CD4-positive, alpha-beta T cell treated with Interleukin-1 beta for 1 hour (primary cell): Measurements from ENCODE around the gene ABCD1.
"Not testable (repeated sequence)": the region's sequence is repeated elsewhere in the genome, so short reads cannot be mapped to it uniquely, and the experiment has no call there.

Experiments
- DNase-seq, 2 donors: peaks; one replicate each; pipeline ENCODE4 v3.0.0-alpha.2; 2020 to 2022

ABCD1 gene

GRCh38 chrX:153736071-153736820, 11.6 kb downstream of the ABCD1 start:
- no peak for DNase-seq

GRCh38 chrX:153736871-153737441, 12.3 kb downstream of the ABCD1 start:
- DNase-seq: no peak

DNA sequence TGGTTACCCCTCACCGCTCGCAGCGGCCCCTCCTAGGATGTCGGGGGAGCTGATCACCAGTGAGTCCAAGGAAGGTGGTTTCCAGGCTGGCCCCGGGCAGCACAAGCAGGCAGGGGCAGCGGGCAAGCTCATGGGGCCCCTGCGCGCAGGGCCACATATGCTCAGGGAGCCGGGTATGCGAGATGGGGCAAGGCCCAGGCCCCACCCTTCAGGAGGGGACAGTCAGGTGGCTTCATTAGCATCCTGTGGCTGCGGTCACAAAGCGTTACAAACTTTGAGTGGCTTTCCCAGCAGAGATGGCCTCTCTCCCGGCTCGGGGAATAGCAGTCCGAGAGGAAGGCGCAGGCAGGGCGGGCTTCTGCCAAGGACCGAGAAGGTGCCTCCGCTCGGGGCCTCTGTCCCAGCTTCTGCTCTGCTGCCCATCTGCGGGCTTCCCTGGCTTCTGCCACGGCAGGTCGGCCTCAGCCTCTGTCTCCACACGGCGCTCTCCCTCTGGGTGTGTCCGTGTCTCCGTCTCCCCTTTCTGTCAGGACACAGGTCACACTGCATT, 13.5 kb downstream of the ABCD1 start:
- no peak for DNase-seq

GRCh38 chrX:153739754-153740486, 15.3 kb downstream of the ABCD1 start:
- DNase-seq: no peak

DNA sequence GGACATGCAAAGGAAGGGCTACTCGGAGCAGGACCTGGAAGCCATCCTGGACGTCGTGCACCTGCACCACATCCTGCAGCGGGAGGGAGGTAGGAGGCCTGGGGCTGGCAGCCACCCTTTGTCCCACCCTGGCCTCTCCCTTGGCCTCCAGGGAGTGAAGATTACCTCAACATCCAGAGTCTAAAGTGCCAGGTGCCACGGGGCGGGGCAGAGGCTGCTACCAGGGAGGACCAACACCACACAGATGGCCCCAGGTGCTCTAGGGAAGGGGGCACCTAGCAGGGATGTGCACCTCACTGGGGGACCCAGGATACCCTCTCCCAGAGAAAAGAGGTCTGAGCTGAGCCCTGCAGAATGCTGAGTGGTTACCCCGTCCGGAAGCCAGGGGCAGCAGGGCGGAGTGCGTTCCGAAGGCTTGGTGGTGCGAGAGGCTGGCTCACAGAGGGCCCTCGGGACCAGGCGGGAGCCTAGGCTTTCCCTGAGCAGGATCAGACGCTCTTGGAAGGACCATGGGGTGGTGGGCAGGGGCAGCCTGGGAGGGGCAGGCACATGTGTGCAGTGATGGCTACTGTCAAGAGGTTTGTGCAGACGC, 16.1 kb downstream of the ABCD1 start:
- no peak for DNase-seq

- no peak for DNase-seq
These were observed 16.8 kb downstream of the ABCD1 start for GRCh38 chrX:153741446-153741845.

DNA sequence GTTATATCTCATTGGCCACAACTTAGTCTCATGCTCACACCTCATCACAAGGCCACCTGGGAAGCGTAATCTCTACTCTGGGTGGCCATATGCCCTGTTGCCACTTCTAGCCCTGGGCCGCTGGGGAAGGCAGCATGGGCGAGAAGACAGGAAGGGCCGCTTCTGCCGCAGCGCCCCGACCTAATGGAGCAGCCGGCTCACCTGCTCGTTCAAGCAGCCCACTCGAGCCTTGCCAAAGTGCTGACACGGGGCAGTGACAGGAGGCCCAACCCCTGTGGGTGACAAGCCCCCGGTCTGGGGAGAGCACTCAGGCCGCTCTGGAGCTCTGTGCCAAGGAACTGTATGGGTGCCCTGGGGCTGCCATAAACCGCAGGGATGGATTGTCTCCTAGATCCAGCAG, 17.5 kb downstream of the ABCD1 start:
- DNase-seq: not testable (repeated sequence)

- DNase-seq: not testable (repeated sequence)
These were observed 18.3 kb downstream of the ABCD1 start for GRCh38 chrX:153742796-153743467.

GRCh38 chrX:153743468-153744209, 19.0 kb downstream of the ABCD1 start:
- not testable (repeated sequence) for DNase-seq

DNA sequence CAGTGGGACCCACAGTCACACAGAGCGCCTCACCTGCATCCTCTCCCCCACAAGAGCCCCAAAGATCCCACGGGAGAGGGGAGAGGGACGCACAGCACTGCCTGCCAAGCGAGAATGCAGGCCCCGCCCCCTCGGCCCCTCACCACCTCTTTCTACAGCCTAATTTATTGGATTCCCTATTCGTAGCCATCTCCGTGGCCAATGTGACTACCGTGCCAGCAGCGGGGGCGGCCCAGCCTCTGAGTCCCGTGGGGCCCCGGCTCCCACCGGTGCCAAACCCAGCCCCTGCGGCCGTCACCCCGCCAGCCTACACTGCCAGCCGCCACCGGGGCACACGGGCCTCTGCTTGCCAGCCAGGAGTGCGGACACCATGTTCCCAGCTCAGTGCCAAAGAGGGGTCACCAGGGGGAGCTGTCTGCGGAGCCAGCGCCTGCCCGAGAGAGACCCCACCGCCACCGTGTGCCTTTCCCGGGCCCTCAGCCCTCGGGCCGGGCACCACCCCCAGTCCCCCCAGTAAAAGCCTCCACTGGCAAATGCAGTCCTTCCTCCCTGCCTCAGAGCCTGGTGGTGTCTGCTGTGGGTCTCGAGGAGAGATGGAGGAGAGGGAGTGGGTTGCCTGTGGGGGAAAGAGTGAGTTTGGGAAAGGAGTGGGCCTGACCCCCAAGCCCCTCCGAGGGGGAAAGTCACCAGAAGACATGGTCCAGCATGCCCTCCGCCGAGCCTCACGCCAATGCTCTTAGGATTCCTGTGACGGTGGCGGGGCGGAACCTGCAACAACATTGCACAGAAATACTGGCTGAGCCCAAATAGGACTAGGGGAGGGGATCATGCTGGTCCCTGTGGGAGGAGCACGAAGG, 19.8 kb downstream of the ABCD1 start:
- no peak for DNase-seq

GRCh38 chrX:153745067-153745433, 20.4 kb downstream of the ABCD1 start:
- not testable (repeated sequence) for DNase-seq

DNA sequence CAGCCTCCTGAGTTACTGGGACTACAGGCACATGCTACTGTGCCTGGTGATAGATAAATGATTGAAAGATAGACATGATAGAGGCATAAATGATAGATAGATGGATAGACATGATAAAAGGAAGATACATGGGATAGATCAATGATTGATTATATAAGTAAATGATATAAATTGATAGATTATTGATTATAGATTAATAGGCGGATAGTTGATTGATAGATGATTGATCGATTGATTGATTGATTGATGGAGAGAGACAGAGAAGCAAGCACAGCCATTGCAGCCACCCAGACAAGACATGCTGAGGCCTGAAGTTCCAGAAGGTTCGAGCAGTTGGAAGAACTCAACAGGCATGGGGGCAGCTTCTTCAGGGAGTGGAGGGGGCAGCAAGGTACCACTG, 21.7 kb downstream of the ABCD1 start:
- no peak for DNase-seq

DNA sequence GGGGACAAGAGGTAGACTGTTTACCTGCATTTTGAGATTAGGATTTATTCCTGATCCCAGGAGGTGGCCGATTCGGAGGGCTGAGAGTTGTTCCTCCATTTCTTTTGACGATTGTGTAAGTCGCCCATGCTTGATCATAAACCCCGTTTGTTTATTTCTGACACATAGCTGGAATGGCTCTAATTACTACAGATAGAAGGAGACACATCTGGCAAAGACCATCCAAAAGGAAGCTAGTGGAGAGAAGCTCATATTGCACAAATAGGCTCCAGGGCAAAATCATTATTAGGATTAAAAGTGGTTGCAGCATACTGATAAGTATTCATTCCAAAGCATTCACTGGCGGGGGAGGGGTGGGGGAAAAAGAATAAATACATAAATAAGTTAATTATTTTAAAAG, 22.3 kb downstream of the ABCD1 start:
- DNase-seq: not testable (repeated sequence)

- not testable (repeated sequence) for DNase-seq
These were observed 24.4 kb downstream of the ABCD1 start for GRCh38 chrX:153749017-153749416.

DNA sequence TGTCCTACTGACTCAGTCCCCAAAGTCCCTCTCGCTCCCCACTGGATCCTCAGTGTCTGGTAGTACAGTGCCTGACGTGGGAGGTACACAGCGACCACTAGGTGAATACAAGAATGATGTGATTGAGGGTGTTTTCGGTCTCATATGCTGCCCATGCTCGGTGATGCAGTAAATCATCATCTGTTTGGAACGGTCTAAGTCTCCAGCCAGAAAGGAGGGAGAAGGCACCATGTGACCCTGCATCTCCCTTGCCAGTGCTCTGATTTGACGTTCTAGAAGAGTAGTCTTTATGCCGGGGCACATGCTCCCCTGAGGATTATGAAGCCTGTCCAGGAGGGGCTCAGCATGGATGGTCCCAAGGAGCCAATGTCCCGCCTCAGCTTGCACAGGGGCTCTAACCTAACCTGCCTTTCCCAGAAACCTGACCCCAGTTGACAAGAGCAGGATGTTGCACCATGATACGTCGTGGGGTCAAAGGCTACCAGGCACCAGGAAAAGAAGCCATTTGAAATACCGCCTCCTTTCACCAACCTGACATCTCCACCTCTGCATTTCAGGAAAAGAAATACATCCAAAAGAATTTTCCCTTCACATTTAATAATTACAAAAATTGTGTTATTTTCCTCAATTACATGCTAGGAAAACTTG, 25.6 kb downstream of the ABCD1 start:
- no peak for DNase-seq

DNA sequence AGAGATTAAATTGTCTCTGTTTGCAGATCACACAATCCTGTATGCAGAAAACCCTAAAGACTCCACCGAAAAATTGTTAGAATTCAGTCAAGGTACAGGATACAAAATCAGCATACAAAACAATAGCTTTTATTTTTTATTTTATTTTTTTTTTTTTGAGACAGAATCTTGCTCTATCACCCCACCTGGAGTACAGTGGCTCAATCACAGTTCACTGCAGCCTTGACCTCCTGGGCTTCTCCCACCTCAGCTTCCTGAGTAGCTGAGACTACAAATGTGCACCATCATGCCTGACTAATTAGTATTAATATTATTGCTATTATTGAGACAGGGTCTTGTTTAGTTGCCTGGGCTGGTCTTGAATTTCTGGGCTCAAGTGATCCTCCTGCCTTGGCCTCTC, 30.5 kb downstream of the ABCD1 start:
- DNase-seq: no peak

DNA sequence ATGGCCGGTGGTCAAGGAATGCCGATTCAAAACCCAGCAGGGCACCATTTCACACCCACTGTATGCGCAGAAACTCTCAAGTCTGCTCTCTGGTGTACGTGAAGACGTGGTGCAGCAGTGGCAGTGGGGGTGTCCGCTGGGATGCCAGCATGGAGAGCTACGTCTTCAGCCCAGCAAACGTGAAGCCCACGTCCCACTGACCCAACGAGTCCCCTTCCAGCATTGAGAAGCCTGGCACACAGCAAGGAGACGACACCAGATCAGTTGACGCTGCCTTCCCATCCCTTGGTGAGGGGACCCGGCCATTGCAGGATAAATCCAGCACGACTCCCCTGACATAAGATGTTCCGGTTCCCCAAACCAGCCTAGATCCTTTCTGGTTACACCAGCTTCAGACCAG, 37.2 kb downstream of the ABCD1 start:
- DNase-seq: no peak

DNA sequence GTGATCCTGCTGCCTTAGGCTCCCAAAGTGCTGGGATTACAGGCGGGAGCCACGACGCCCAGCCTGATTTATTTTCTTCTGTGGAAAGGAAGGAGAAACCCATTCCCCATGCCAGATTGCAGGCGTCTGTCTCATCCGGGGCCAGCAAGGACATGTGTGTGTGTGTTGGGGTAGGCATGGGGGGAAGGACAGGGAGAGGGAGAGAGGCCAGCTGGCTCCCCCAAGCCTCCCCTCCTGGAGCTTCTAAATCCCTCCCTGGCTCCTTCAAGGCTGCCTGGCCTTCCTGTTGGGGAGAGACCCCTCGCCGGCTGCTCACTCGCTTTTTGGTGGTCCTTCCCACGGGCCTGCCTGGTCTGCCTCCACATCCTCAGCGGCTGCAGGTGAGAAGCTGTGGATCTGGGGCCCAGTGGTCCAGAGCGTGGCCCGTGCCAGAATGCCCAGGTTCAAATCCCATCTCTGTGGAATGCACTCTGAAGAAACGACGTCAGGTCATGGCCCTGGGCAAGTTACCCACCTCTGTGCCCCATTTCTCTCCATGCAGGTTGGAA, 38.0 kb downstream of the ABCD1 start:
- no peak for DNase-seq

GRCh38 chrX:153763298-153763932, 38.8 kb downstream of the ABCD1 start:
- no peak for DNase-seq
